GM12801 (cell line): ENCODE data around the gene ZNF423.

Experiments
- TF ChIP-seq, protein P1 (sequence below): IDR thresholded peaks from one replicate; pipeline ENCODE4 v1.5.1; 2011; ENCODE audit warnings: control low read depth; ENCODE audit not compliant: insufficient read length; ENCODE audit errors: extremely low read depth

The ZNF423 gene

DNA sequence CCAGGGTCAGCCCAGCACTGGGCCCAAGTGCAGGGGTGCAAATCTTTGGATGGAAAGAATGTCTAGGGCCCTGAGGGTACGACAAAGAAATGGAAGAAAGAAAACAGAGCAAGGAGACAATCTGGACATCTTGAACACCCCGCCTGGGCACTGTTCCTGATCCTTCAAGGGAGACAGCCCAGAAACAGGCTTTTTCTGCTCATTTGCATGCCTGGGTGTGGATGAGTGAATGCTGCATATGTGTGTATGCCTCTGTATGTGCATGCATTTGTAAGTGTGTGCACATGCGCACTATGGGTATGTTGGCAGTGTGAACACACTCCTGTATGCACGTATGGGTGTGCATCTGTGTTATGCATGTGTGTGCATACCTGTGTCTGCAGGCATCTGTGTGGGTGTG, 79.2 kb downstream of the ZNF423 start:
- TF ChIP-seq, protein P1, sequence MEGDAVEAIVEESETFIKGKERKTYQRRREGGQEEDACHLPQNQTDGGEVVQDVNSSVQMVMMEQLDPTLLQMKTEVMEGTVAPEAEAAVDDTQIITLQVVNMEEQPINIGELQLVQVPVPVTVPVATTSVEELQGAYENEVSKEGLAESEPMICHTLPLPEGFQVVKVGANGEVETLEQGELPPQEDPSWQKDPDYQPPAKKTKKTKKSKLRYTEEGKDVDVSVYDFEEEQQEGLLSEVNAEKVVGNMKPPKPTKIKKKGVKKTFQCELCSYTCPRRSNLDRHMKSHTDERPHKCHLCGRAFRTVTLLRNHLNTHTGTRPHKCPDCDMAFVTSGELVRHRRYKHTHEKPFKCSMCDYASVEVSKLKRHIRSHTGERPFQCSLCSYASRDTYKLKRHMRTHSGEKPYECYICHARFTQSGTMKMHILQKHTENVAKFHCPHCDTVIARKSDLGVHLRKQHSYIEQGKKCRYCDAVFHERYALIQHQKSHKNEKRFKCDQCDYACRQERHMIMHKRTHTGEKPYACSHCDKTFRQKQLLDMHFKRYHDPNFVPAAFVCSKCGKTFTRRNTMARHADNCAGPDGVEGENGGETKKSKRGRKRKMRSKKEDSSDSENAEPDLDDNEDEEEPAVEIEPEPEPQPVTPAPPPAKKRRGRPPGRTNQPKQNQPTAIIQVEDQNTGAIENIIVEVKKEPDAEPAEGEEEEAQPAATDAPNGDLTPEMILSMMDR = no peak

DNA sequence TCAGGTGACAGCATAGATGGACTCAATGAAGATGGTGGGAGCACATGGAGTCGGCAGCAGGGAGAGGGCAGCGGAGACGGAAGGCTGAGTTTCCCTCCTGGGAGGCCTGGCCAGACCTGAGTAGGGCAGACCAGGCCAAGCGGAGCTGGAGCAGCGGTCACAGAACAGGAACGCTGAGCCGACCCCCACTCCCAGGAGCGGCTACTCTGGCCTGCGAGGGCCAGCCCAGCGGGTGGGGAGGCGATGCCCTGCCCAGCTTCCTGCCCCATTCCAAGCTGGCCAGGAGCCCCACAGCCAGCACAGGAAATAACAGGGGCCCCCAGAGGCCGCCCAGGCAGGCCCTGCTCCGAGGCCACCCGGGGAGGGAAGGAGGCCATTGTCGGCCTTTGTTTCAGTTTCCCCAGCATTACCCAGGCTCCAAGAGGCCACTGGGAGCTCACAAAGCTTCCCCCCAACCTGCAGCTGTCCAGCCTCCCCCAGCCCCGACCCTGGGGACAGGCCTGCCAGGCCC, 79.8 kb downstream of the ZNF423 start:
- TF ChIP-seq, protein P1 = no peak

DNA sequence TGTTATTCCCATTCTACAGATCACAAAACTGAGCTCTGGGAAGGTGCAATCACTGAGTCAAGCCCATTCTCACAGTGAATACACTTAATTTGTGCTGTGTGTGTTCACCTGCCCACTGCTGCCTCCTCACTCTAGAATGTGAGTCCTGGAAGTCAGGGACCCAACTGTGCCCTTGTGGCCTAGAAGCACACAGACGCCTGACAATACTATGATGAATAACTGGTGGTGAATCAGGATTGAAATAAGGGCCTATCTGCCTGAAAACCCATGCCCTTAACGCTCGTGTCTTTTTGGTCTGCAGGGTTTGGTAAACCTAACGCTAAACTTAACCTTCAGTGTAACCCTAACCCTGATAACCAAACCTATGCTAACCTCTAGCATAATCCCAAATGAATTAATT, 80.3 kb downstream of the ZNF423 start:
- TF ChIP-seq, protein P1 = no peak

DNA sequence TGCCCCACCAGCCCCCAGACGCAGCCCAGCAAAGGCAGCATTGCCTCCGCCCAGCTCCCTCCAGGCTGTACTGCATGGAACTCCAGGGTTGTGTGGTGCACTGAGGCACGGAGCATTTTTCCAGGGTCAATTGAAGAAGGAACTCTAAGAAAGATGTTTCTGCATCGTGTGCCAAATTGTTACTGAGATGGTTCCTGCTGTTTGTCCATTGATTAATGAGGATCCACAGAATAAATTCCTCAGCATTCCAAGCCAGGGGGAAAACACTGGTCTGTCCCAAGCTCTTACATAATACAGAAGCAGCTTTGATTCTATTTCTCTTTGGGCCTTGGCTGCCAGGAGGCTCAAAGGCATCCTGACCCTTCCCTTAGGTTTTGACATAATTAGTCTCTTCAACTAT, 80.9 kb downstream of the ZNF423 start:
- TF ChIP-seq, protein P1 = no peak

DNA sequence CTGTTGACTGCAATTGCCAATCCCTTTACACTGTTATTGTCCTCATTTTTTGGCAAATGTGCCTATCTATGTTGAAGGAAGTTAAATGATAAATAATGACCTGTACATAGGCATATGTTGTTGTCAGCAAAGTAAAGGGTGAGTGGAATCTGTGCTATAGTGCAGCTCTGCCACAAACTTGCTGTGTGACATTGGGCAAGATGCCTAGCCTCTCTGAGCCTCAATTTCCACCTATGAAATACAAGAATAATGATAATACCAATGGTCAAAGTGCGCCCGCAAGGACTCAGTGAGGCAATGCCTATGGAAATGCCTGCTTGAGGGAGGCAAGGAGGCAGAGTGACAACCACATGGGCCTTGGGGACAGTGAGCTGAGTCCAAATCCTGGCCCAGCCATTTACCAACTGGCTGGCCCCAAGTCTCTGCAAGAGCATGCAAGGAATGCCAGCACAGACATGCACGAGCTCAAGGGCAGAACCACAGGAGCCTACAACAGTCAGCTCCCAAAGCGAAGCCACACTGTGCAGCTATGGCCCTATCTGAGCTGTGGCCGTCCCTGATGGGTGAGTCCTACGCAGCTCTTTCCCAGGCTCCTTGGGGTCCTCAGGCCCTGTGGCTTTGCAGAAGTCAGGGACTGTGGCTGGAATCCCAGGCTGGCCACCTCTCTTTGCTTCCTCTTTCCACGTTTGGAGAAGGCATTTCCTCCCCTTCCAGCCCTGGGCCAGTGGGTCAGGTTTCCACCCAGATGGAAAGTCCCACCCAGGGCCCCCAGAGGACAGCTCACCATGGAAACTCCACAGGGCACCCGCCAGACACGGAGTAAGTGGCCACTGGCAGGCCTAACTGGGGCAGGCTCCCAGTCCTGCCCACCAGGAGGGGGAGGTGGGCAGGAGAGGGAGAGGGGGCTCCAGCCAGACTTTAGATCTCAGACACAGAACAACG, 82.1 kb downstream of the ZNF423 start:
- TF ChIP-seq, protein P1 = no peak

DNA sequence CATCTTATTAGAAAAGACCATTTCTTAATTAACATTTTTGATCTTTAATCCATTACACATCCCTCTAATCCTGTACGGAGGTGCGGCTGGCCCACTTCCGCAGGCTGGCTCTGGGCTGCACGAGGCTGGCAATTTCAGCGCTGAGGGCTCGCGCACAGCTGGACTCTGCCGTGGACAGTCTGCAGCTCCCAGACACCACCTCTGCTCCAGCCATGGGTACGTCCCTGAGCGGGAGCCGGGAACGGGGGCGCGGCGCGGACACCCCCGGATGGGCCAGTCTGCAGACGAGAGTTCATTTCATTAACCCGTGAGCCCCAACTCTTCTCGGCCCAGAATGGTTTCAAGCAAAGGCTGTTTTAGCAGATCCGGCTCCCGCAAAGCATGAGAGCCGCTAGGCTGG, 87.9 kb downstream of the ZNF423 start:
- TF ChIP-seq, protein P1 = no peak

DNA sequence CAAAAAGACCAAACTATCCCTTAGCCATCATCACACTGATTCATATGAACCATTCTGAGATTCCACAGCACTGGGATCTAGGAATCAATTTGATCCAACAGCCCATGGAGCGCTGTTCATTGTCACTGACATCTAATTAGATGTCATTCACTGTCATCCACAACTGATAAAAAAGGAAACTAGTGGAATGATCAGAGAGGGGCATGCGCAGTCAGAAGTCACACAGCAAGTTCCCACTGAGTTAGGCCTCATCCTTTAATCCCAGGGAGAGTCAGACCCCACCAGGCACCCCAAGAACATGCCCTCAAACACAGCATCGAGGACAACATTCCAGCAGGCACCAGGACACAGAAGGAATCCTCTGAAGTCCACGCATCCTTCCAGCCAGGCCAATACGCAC, 88.5 kb downstream of the ZNF423 start:
- TF ChIP-seq, protein P1 = no peak
